Stomach smooth muscle (tissue), 2 donors: ENCODE results near the gene MDP1.

ENCODE experiments used
- H3K27ac ChIP-seq: one replicate; pipeline ENCODE4 v1.7.0; 2013; ENCODE audit warnings: mild to moderate bottlenecking, low read length, inconsistent platforms
- H3K27me3 ChIP-seq, 2 donors: one replicate each; pipeline ENCODE4 v1.7.0; 2013; ENCODE audit warnings: low read length in 2 of 2; ENCODE audit not compliant: insufficient read depth in 2 of 2, control insufficient read depth in 1 of 2
- H3K36me3 ChIP-seq, 2 donors: one replicate each; pipeline ENCODE4 v1.7.0; 2013; ENCODE audit warnings: low read length in 2 of 2; ENCODE audit not compliant: control insufficient read depth in 2 of 2, insufficient read depth in 2 of 2
- H3K4me1 ChIP-seq: one replicate; pipeline ENCODE4 v1.7.0; 2013; ENCODE audit warnings: low read length; ENCODE audit not compliant: control insufficient read depth, insufficient read depth
- H3K4me3 ChIP-seq, 2 donors: one replicate each; pipeline ENCODE4 v1.7.0; 2013; ENCODE audit warnings: low read length in 2 of 2
- H3K9ac ChIP-seq, 2 donors: one replicate each; pipeline ENCODE4 v1.7.0; 2013; ENCODE audit warnings: low read length in 2 of 2, mild to moderate bottlenecking in 1 of 2
- H3K9me3 ChIP-seq, 2 donors: one replicate each; pipeline ENCODE4 v1.7.0; 2013; ENCODE audit warnings: low read length in 2 of 2; ENCODE audit not compliant: control insufficient read depth in 2 of 2
- donor health status: healthy.
- donor health status: Pancreatic carcinoma.

The MDP1 gene

DNA sequence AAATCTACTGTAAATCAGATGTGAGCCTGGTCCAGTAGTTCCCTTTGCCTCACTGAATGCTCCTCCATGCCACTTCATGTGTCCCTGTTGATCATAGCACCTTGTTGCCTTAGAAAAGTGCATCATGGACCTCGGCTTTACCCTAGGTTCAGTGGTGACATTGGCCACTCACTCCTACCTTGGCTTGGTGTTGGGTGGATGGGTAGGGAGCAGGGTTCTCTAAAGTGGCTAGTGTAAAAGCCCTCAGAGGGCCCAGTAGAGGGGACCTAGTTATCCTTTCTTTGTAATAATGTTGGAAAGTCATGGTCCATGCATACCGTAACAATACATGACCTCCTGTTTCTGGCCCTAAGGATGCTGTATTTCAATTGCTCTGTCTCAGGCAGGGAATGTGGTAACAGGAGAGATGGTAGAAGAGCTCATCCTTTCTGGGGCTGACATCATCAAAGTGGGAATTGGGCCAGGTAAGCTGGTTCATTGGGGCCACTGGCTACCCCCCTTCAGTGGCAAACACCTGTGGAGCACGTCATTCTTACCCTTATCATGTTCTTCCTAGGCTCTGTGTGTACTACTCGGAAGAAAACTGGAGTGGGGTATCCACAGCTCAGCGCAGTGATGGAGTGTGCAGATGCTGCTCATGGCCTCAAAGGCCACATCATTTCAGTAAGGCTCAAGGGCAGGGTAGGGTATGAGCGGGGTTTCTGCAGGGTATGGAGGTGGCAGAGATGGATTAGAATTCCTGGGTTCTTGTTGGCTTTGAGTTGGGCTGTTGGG lies 21.0 kb upstream of the MDP1 start:
- peak overlapping the region in 1 of 2 donors; percentile 13 for H3K9ac ChIP-seq
- no peak overlapping the region for H3K4me3 ChIP-seq
- peaks cover 42% of the 10 kb centered on the region for H3K4me1 ChIP-seq
- no peaks in the 10 kb centered on the region for H3K9me3 ChIP-seq
- H3K36me3 ChIP-seq: peaks cover 50 to 58% of the 10 kb centered on the region in 2 donors
- peak overlapping the region; percentile 37 for H3K27ac ChIP-seq
- no peaks in the 10 kb centered on the region for H3K27me3 ChIP-seq

DNA sequence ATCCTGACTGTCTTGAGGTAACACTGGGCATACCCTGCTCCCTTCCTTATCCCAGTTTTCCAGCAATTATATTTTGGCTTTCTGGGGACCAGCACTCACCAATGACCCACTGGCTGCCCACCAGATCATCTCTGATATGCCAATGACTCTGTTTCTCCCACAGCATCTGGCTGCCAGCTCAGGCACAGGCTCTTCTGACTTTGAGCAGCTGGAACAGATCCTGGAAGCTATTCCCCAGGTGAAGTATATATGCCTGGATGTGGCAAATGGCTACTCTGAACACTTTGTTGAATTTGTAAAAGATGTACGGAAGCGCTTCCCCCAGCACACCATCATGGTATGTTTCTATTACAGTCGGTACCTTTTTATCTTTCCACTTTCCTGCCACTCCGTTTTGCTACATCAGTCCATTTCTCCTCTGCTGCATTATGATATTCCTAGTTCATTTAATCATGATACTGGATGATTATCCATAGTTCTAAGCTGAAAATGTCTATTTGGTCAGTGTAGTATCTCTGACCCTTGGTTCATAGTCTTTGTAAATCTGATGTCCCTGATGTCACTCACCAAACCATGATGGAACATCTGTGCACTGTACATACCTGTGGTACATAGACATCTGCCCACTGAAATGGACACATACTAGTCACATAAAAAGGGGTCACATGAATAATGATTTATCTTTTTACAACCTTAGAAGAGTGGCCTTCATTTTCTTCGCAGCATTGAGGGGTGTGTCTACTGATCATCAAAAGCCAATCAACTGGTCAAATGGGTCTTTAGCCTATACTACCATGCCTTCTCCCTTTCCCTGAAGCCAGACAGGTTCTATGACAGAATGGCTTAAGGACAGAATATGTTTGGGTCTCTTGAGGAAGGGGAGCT lies 20.2 kb upstream of the MDP1 start:
- Histone ChIP-seq H3K4me3 (no peak overlapping the region), H3K36me3 (peaks cover 50 to 58% of the 10 kb centered on the region in 2 donors), H3K4me1 (peaks cover 41% of the 10 kb centered on the region), H3K27me3 (no peaks in the 10 kb centered on the region), H3K9ac (no peak overlapping the region), H3K9me3 (no peaks in the 10 kb centered on the region), H3K27ac (peak overlapping the region; percentile 37)

DNA sequence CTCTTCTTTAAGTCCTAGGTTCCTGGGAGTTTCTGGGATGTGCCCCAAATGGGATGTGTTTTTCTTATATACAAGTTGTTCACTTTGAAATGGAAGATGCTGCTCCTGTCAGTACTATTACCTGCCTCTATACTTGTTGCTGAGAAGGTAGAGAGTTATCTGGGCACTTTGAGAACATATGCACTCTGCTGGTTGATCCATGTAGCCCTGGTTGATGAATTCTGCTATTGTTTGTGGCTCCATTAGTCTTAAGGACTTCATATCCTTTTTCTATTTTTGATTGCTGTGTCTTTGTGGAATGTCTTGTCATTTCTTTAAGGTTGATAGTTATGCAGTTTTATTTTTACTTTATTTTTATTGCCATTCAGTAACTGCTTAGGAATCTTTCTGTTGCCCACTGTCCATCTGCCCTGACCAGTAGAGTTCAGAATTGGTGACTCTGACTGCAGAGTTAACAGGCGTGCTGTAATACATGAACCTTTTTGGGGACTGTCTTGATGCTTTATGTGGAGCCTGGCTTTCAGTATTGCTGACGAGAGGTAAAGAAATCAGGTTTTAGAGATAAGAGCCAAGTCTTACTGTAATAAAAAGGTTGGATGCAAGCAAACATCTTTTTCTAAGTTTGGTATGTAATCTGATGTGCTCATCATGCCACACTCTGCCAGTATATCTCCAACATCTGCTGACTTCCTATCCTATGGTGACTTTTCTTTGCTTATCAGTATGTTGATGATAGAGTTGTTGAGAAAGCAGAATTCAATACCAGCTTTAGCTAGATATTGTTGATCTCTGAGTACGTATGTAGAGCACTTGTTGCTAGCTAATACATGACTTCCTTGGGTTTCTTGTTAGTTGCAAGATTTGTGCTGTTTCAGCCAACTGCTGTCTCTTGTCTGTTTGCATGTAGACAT lies 18.5 kb upstream of the MDP1 start:
- Histone ChIP-seq H3K27me3 (no peaks in the 10 kb centered on the region), H3K9ac (no peak overlapping the region), H3K36me3 (peaks cover 37 to 41% of the 10 kb centered on the region in 2 donors), H3K4me3 (no peak overlapping the region), H3K4me1 (peaks cover 28% of the 10 kb centered on the region), H3K9me3 (no peaks in the 10 kb centered on the region), H3K27ac (no peak overlapping the region)

DNA sequence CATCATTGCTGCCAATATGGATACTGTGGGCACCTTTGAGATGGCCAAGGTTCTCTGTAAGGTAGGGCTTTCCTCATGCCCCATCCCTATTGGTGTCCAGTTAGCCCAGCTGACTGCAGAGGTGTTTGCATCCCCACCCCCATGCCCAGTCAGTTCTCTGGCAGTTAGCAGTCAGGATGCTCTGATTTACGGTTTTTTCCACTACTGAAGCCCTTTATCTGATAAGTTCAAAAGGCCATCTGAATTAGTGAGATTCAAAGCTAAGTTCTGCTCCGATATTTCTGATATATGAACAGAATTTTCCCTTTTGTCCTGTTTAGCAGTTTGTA lies 17.6 kb upstream of the MDP1 start:
- H3K9me3 ChIP-seq: no peaks in the 10 kb centered on the region
- H3K4me1 ChIP-seq: peaks cover 25% of the 10 kb centered on the region
- H3K27me3 ChIP-seq: no peaks in the 10 kb centered on the region
- H3K4me3 ChIP-seq: peak overlapping the region; percentile 86 to 97
- peak overlapping the region; percentile 78 to 86 for H3K9ac ChIP-seq
- H3K36me3 ChIP-seq: peaks cover 30 to 32% of the 10 kb centered on the region in 2 donors
- H3K27ac ChIP-seq: peak overlapping the region; percentile 84

DNA sequence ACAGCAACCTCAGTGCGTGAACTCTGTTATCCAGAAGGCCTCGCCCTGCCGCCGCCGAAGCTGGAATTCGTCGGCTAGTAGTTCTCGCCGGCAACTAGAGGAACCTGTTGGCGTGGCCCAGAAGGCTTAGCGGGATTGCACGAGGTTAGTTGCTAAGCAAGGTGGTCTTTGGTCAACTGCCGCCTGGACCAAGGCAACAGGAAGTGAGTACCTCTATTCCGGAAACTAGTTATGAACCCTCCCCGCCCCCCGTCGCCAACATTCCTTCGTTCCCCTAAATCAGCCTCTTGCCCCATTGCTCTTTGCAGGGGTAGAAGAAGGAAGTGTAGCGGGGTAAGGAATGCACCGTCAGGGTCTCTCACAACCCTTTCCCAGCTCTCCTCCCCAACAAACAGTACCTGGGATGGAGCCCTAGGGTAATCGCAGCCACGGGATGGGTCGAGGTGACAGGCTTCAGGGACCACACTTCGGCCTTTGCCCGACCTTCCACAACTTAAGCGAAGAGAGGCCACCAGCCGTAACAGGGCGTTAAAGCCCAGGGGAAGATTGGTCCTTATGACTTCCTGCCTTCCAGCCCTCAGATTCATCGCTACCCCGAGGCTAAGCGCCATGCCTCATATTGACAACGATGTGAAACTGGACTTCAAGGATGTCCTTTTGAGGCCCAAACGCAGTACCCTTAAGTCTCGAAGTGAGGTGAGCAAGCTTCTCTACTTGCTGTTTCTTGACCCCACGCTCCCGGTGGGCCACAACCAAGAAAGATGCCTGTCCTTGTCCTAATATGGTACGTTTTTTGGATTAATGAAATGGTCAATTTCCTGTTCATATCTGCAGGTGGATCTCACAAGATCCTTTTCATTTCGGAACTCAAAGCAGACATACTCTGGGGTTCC lies 17.0 kb upstream of the MDP1 start, which contains the start of gene GMPR2:
TSS of gene GMPR2 (plus strand) at position 285 of the 893 bp plus-strand sequence. CDS start at position 610, 325 bp downstream.
- no peaks in the 10 kb centered on the region for H3K9me3 ChIP-seq
- H3K36me3 ChIP-seq: peaks cover 24 to 26% of the 10 kb centered on the region in 2 donors
- no peaks in the 10 kb centered on the region for H3K27me3 ChIP-seq
- H3K4me3 ChIP-seq: peak within 1 kb of the TSS; percentile 86 to 97
- peak within 1 kb of the TSS; percentile 84 for H3K27ac ChIP-seq
- H3K4me1 ChIP-seq: peaks cover 25% of the 10 kb centered on the region
- peak within 1 kb of the TSS; percentile 78 to 86 for H3K9ac ChIP-seq

DNA sequence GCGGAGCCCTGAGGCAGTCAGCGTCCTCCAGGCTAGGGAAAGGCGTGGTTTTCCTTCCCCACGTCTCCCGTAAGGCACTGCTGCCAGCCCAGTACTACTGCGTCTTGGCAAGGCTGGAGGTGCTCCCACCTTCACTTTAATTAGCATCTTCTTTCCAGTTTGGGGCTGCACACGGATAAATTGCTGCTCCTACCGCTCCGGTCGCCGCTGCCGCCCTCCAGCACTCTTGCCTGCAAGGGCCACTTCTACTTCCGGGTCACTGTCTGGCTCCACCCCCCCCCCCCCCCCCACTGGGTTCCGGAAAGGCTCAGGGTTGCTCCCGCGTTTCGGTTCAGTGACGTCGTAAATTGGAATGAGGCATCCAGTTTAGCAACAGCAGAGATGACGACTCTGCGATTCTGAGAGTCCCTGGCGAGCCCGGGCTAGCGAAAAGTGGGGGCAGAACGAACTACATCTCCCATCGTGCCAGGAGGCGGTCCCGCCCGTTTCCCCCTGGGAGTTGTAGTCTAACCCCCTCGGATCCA lies 16.3 kb upstream of the MDP1 start, which contains the start of gene NEDD8:
TSS of gene NEDD8 (minus strand) at position 247 of the 524 bp plus-strand sequence. CDS start at position 147, 100 bp downstream.
- Histone ChIP-seq H3K4me3 (peak within 1 kb of the TSS; percentile 86 to 97), H3K36me3 (peaks cover 17 to 20% of the 10 kb centered on the region in 2 donors), H3K27me3 (no peaks in the 10 kb centered on the region), H3K27ac (peak within 1 kb of the TSS; percentile 84), H3K9me3 (no peaks in the 10 kb centered on the region), H3K9ac (peak within 1 kb of the TSS; percentile 78 to 86), H3K4me1 (peaks cover 25% of the 10 kb centered on the region)

DNA sequence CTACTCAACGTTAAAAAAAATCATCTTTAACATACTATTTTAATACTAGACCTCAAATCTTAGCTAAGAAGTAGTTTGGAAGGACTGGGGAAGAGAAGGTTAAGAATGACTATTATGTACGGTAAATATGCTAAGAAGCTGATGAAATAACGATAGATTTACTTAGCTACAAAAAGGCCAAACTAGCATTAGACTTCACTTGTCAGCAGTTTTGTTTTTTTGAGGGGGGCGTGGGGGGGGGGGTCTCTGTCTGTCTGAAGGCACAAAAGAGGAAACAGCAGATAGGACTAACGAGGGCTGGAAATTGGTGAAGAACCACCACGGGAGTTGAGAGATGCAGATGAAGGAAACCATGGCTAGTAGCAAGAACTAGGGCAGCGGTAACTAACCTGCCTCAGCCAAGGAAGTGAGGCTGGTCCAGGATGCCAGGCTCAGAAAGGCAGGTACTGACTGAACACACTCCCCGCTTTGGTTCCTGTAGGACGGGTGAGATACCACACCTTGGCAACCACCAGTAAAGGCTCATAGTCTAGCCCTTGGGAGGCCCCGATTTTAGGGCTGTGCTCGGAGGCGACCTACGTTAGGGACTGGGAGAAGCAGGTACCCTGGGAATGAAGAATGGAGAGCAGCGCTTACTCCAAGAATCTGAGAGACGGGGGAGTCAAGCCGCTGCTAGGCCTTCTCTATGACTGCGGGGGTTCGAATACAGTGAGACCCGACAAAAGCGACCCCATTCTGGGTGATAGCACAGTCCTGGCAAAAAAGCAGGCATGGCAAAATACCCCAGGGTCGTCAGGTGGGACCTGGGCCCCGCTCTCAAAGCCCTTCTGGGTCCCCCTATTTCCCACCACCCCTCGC lies 15.6 kb upstream of the MDP1 start:
- no peaks in the 10 kb centered on the region for H3K9me3 ChIP-seq
- H3K9ac ChIP-seq: peak overlapping the region; percentile 78 to 84
- H3K27ac ChIP-seq: peak overlapping the region; percentile 84
- peaks cover 25% of the 10 kb centered on the region for H3K4me1 ChIP-seq
- H3K4me3 ChIP-seq: peak overlapping the region; percentile 86 to 97
- H3K36me3 ChIP-seq: peaks cover 10 to 14% of the 10 kb centered on the region in 2 donors
- H3K27me3 ChIP-seq: no peaks in the 10 kb centered on the region

DNA sequence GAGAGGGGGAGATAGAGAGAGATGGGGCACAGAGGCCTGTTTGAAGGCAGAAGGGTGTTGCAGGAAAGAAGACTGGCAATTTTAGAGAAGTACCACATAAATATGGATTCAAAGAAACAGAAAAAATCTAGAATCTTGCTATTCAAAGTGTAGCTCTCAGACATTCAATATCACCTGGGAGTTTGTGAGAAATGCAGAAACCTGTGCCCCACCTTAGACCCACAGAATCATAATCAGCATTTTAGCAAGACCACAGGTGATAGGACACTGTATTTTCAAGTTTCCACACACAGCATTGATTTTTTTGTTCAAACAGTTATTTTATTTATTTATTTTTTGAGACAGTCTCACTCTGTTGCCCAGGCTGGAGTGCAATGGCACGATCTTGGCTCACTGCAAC lies 13.0 kb upstream of the MDP1 start:
- Histone ChIP-seq H3K27ac (no peak overlapping the region), H3K9ac (no peak overlapping the region), H3K27me3 (no peaks in the 10 kb centered on the region), H3K4me3 (no peak overlapping the region), H3K9me3 (no peaks in the 10 kb centered on the region), H3K4me1 (peaks cover 18% of the 10 kb centered on the region), H3K36me3 (peaks cover 0 to 2% of the 10 kb centered on the region in 2 donors)

DNA sequence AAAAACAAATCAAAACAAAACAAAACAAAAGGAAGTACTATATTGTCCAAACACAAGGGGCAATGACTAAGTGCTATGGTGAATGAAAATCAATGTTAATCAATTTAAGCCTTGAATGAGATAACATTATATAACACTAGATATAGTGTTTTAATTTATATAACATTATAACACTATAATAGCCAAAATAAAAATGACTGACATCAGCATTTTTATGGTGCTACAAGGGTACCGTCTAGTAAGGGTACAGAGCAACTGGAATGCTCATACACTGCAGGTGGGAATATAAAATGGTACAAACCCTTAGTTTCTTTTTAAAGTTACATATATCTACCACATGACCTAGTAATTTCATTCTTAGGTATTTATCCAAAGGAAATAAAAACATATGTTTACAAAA lies 10.6 kb upstream of the MDP1 start:
- Histone ChIP-seq H3K9ac (no peak overlapping the region), H3K36me3 (peaks cover 0 to 2% of the 10 kb centered on the region in 2 donors), H3K4me1 (peaks cover 6% of the 10 kb centered on the region), H3K27me3 (no peaks in the 10 kb centered on the region), H3K9me3 (no peaks in the 10 kb centered on the region), H3K27ac (no peak overlapping the region), H3K4me3 (no peak overlapping the region)
